ENCODE data around the gene GCNT4. TPM values are rescaled to one million over a fixed set of nuclear protein-coding genes. Genes with fewer than 3 reads are reported as not detected.
A peak's percentile ranks its signal among the peaks of the same experiment; 100 is the strongest.
"Not testable (repeated sequence)": the region's sequence is repeated elsewhere in the genome, so short reads cannot be mapped to it uniquely, and the experiment has no call there.

The GCNT4 gene
- total RNA-seq (2014; rRNA removed; shearing (Covaris generic)) (3.3 and 5.4 TPM in 2 replicates), polyA plus RNA-seq (2016; fragmentation: Nextera tagmentation; extraction: Ambion mirVana) (1.4 and 2.5 TPM in 2 replicates)
- long read RNA-seq, full-length matches to known transcripts, result 2 of 2 reads
- long read RNA-seq, partial matches to known transcripts, result 0 of 2 reads
- long read RNA-seq, other reads (novel, unspliced or antisense), result 0 of 2 reads

DNA sequence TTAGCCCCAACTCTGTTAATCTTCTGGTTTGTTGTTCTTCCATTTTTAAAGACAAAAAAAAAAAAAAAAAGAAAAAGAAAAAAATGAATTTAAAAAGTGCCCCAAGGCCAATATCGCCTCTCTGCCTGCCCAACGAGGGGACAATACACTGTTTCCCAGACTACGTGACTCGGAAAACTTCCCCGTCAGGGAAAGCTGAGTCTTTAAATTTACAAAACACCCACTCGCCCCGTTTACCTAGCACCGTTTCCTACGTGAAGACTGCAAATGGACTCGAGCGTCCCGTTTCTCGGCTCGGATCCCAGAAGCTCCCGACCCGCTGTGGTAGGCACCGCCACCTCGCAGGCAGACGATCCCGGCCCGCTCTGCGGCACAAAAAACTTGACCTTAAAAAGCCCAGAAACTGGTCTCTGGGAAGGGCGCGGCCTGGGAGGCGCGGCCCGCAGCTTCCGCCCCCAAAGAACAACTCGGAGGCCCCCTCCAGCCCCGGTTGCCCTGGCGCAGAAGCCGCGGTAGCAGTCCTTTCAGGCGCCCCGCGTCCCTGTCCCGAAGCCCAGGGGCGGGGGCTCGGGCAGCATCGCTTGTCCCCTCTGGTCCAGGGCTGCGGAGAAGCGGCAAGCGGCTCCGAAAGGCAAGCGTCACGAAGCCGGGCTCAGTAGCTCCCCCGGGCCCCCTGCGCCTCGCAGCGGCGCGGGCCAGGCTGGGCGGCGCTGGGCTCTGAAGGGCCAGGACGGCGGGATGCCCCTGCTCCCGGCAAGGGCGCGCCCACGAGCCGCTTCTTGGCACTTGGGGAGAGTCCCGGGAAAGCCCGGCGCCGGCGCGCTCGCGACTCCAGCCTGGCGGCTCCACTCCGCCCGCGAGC lies at the start of gene GCNT4:
Gene GCNT4 (minus strand): TSS at position 367 of the 862 bp plus-strand sequence. CDS start 22,521 bp downstream, outside the sequence.
- Histone ChIP-seq H3K4me2 (peak within 1 kb of the TSS; percentile 91), H3K36me3 (ENCODE audit: insufficient read depth) (no peaks in the 10 kb centered on the region), H3F3A (replicated peaks; ENCODE audit: low read depth) (no peaks in the 10 kb centered on the region), H2AFZ (peak within 1 kb of the TSS; percentile 53; the same call in 1 of the 2 replicates), H3K4me3 (peak within 1 kb of the TSS; percentile 71), H3K4me1 (ENCODE audit: insufficient read depth) (peaks cover 37% of the 10 kb centered on the region), H4K20me1 (replicated peaks; ENCODE audit: insufficient read depth) (no peaks in the 10 kb centered on the region), H3K9me2 (ENCODE audit: insufficient read depth) (no peaks in the 10 kb centered on the region), H3K79me2 (replicated peaks; ENCODE audit: insufficient read depth) (peaks cover 35% of the 10 kb centered on the region), H3K27ac (ENCODE audit: low read depth) (no peak within 1 kb of the TSS), H3K27me3 (ENCODE audit: insufficient read depth) (peaks cover 37% of the 10 kb centered on the region)
- ATAC-seq, result peak; percentile 14
- Mint-ChIP-seq H3K27ac (no peak within 1 kb of the TSS), H3K9me3 (no peaks in the 10 kb centered on the region; the same call in 2 of the 3 replicates), H3K4me1 (peaks cover 63% of the 10 kb centered on the region), H3K36me3 (ENCODE audit: low read depth) (no peaks in the 10 kb centered on the region; the same call in 2 of the 3 replicates), H3K27me3 (ENCODE audit: insufficient read depth, low read depth, poor library complexity) (peaks cover 44% of the 10 kb centered on the region), H3K4me3 (peak within 1 kb of the TSS; percentile 82)
- peak; percentile 69 for DNase-seq (ENCODE audit: low spot score)
- TF ChIP-seq EZH2 (IDR thresholded peaks at IDR 0.05; ENCODE audit: low read depth, unreplicated experiment) (peak; percentile 17), EZH2phosphoT487 (IDR thresholded peaks at IDR 0.05; ENCODE audit: unreplicated experiment) (no peak)

GRCh38 chr5:75095956-75096355 lies 43.6 kb upstream of the GCNT4 start:
- not testable (repeated sequence) for H3K4me1 ChIP-seq (ENCODE audit: insufficient read depth); ATAC-seq; H3K79me2 ChIP-seq (replicated peaks; ENCODE audit: insufficient read depth); H3K27me3 Mint-ChIP-seq (ENCODE audit: insufficient read depth, low read depth, poor library complexity); H3K9me2 ChIP-seq (ENCODE audit: insufficient read depth); H3K36me3 Mint-ChIP-seq (ENCODE audit: low read depth); H3K4me1 Mint-ChIP-seq; H3K4me3 Mint-ChIP-seq; H3K4me3 ChIP-seq; H3K4me2 ChIP-seq; H3F3A ChIP-seq (replicated peaks; ENCODE audit: low read depth); H3K36me3 ChIP-seq (ENCODE audit: insufficient read depth); DNase-seq (ENCODE audit: low spot score); H2AFZ ChIP-seq; H3K27ac ChIP-seq (ENCODE audit: low read depth); H3K27me3 ChIP-seq (ENCODE audit: insufficient read depth); H3K27ac Mint-ChIP-seq; H4K20me1 ChIP-seq (replicated peaks; ENCODE audit: insufficient read depth)
- H3K9me3 Mint-ChIP-seq, result peaks cover 10% of the 10 kb centered on the region; the same call in 2 of the 3 replicates

DNA sequence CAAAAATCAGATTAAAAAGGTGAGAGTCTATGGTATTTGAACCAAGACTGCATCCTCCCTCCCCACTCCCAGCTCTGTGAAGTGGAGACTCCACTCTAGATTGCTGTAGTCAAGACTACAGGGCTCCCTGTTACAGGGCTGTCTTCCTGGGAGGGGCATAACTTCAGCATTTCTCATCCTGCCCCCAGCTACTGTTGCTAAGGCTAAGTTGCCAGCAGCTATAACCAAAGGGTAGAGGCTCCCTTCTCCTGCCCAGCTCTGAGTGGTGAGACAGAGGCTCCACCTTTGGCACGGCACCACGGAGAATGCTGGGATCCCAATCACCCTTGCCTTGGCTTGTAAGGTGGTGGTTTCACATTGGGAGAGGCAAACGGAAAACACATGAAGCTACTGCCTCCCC lies 39.2 kb upstream of the GCNT4 start:
- Histone ChIP-seq H2AFZ (peak overlapping the region; percentile 40; the same call in 1 of the 2 replicates), H3K36me3 (ENCODE audit: insufficient read depth) (no peaks in the 10 kb centered on the region), H3K27ac (ENCODE audit: low read depth) (no peak overlapping the region), H3F3A (replicated peaks; ENCODE audit: low read depth) (no peaks in the 10 kb centered on the region), H3K9me2 (ENCODE audit: insufficient read depth) (no peaks in the 10 kb centered on the region), H3K4me3 (no peak overlapping the region), H3K27me3 (ENCODE audit: insufficient read depth) (no peaks in the 10 kb centered on the region), H4K20me1 (replicated peaks; ENCODE audit: insufficient read depth) (no peaks in the 10 kb centered on the region), H3K4me1 (ENCODE audit: insufficient read depth) (no peaks in the 10 kb centered on the region), H3K4me2 (no peak overlapping the region), H3K79me2 (replicated peaks; ENCODE audit: insufficient read depth) (no peaks in the 10 kb centered on the region)
- H3K27ac Mint-ChIP-seq, result no peak overlapping the region
- no peaks in the 10 kb centered on the region for H3K27me3 Mint-ChIP-seq (ENCODE audit: insufficient read depth, low read depth, poor library complexity)
- ATAC-seq, result no peak
- no peaks in the 10 kb centered on the region for H3K36me3 Mint-ChIP-seq (ENCODE audit: low read depth)
- TF ChIP-seq ZNF114 (CRISPR knock-in tag; IDR thresholded peaks at IDR 0.05) (no peak), POLR2AphosphoS5 (IDR thresholded peaks at IDR 0.05; ENCODE audit: low read depth) (no peak), CTCF (conservative IDR thresholded peaks at IDR 0.05; ENCODE audit: low read depth in 2 of 2) (no peak), NANOG (IDR thresholded peaks at IDR 0.05; ENCODE audit: borderline replicate concordance) (no peak), ZNF462 (CRISPR knock-in tag; IDR thresholded peaks at IDR 0.05) (no peak)
- H3K9me3 Mint-ChIP-seq, result no peaks in the 10 kb centered on the region
- DNase-seq (ENCODE audit: low spot score), result no peak
- H3K4me3 Mint-ChIP-seq, result no peak overlapping the region
- no peaks in the 10 kb centered on the region for H3K4me1 Mint-ChIP-seq

Measured in GM23338 (cell line).